Measurements from ENCODE around the gene LPCAT3.

LPCAT3 gene

DNA sequence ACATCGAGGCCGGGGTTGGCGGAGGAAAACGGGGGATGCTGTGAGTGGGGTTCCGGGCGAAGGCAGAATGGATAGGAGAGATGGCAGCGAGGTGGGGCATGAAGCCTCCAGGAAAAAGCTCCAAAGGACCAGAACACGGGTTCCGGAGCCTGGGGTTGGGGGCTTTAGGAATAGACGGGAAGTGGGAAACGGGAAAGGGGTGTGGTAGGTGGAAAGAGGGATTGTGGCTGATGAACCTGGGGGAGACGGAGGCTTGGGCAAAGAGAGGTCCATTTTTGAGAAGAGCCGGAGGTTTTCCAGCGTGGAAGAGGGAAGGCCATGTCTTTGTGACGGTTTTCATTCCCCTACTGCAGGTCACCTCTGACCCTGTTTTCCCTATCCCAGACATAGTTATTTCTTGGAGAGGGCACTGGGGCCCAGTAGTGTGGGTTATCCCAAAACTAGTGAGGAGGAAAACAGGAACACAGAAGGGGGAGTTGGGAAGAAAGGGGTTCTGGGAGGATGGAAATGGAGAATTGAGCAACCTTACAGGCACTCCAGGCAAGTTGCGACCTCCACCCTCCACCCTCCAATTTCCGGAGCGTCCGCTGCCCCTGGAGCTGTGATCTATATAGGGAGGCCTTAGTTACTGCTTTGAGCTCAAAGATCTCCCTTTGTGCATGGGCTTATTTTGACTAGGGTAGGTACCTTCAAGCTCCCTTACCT, 89.4 kb downstream of the LPCAT3 start:
- no peak for DNase-seq (ENCODE audit: low read depth)
- peak overlapping the region; percentile 85 for H3K4me3 ChIP-seq (ENCODE audit: low read length)
- no peak for TF ChIP-seq CTCF (conservative IDR thresholded peaks at IDR 0.05; ENCODE audit: low read length)

GRCh38 chr12:6928022-6928702, 90.1 kb downstream of the LPCAT3 start:
- peak overlapping the region; percentile 85 for H3K4me3 ChIP-seq (ENCODE audit: low read length)
- no peak for TF ChIP-seq CTCF (conservative IDR thresholded peaks at IDR 0.05; ENCODE audit: low read length)
- no peak for DNase-seq (ENCODE audit: low read depth)

DNA sequence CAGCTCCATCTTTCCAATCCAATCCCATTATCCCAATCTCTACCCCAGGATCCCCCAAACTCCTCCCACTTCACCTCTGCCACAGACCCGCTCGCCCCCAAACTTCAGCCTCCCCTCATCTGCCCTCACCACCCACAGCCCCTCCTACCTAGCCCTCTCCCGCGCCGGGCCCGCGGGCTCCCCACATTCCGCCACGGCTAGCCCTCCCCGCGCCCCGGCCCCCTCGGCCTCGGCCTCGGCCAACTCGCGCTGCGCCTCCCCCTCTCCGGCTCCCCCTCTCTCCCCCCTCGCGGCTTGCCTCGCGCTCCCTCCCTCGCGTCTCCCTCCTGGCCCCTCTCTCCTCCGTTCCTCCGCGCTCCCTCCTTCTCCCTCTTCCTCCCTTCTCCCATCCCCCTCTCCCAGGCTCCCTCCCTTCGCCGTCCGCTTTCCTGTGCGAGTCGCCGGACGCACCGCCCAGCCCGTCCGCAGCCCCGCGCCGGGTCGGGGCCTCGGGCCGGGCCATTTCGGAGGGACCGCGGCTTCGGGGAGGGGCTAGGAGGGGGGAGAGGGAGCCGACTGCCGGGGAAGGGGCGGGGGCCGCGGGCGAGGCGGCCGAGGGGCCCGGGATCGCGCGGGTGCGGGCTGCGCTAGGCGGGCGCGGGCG, 90.8 kb downstream of the LPCAT3 start, which contains the start of gene ATN1:
TSS of gene ATN1 (plus strand) at position 581 of the 643 bp plus-strand sequence. CDS start 6,043 bp downstream, outside the sequence.
- no peak for TF ChIP-seq CTCF (conservative IDR thresholded peaks at IDR 0.05; ENCODE audit: low read length)
- peak within 1 kb of the TSS; percentile 85 for H3K4me3 ChIP-seq (ENCODE audit: low read length)
- peak; percentile 77 for DNase-seq (ENCODE audit: low read depth)

Measured in AG10803 (cell line).